SK-N-SH (cell line): ENCODE results near the gene TRIM65. TPM values are rescaled to one million over a fixed set of nuclear protein-coding genes. Genes with fewer than 3 reads are reported as not detected.

Source experiments
- CTCF ChIA-PET: fragments of 300-600, 350-600 bp; formaldehyde crosslinking; extraction: SDS; loops from one replicate; lab custom pipeline; 2021; lab: Yijun Ruan, JAX
- POLR2A ChIA-PET: fragments of 350-600 bp; sonication (Branson Sonifier 250); formaldehyde crosslinking; extraction: SDS; loops from one replicate; lab custom pipeline; 2020; ENCODE audit warnings: antibody characterized with exemption, inconsistent platforms; lab: Yijun Ruan, JAX
- DNase-seq: peaks from one replicate; pipeline ENCODE4 v3.0.0; 2012
- H2AFZ ChIP-seq: fragments of 200-600 bp; sonication (generic); 2 replicates; pipeline ENCODE4 v1.8.1; 2016; ENCODE audit warnings: antibody characterized with exemption, mild to moderate bottlenecking, low read depth
- H3F3A ChIP-seq: fragments of 200-600 bp; sonication (generic); replicated peaks from 2 replicates; pipeline ENCODE3; 2016; ENCODE audit warnings: antibody characterized with exemption, mild to moderate bottlenecking; ENCODE audit not compliant: insufficient read depth
- H3K27ac ChIP-seq, 2 experiments: fragments of 200-500 bp in 1 of 2; fragments of 200-600 bp in 1 of 2; sonication (Bioruptor generic) in 1 of 2; sonication (generic), shearing (Covaris generic) in 1 of 2; 2 replicates each; pipeline versions ENCODE4 v1.5.1 to v1.6.1; 2014 to 2016; ENCODE audit warnings: low read depth in 2 of 2, inconsistent platforms in 1 of 2, low read length in 1 of 2, mild to moderate bottlenecking in 1 of 2, mixed read lengths in 1 of 2
- H3K27me3 ChIP-seq: fragments of 200-600 bp; sonication (generic), shearing (Covaris generic); 2 replicates; pipeline ENCODE4 v1.6.1; 2016; ENCODE audit warnings: mixed run types; ENCODE audit not compliant: insufficient read depth
- H3K36me3 ChIP-seq, 2 experiments: fragments of 200-500 bp in 1 of 2; fragments of 200-600 bp in 1 of 2; sonication (Bioruptor generic) in 1 of 2; sonication (generic) in 1 of 2; replicated peaks in 1 of 2; 2 replicates each; pipeline versions ENCODE3 to v1.5.1; 2014 to 2016; ENCODE audit warnings: low read length in 1 of 2, mild to moderate bottlenecking in 1 of 2; ENCODE audit not compliant: insufficient read depth in 2 of 2, control insufficient read depth in 1 of 2
- H3K4me1 ChIP-seq, 2 experiments: fragments of 200-500 bp in 1 of 2; fragments of 200-600 bp in 1 of 2; sonication (Bioruptor generic) in 1 of 2; sonication (generic), shearing (Covaris generic) in 1 of 2; 2 replicates each; pipeline versions ENCODE4 v1.5.1 to v1.6.1; 2014 to 2016; ENCODE audit warnings: low read depth in 1 of 2, low read length in 1 of 2, mixed run types in 1 of 2; ENCODE audit not compliant: insufficient read depth in 2 of 2, control insufficient read depth in 1 of 2
- H3K4me2 ChIP-seq: fragments of 200-600 bp; sonication (generic), shearing (Covaris generic); 2 replicates; pipeline ENCODE4 v1.6.1; 2017; ENCODE audit warnings: mixed run types
- H3K4me3 ChIP-seq, 2 experiments: fragments of 200-500 bp in 1 of 2; fragments of 200-600 bp in 1 of 2; sonication (Bioruptor generic) in 1 of 2; sonication (generic), shearing (Covaris generic) in 1 of 2; 2 replicates each; pipeline versions ENCODE4 v1.5.1 to v1.8.1; 2014 to 2016; ENCODE audit warnings: low read depth in 2 of 2, inconsistent platforms in 1 of 2, low read length in 1 of 2, mild to moderate bottlenecking in 1 of 2, mixed read lengths in 1 of 2, moderate library complexity in 1 of 2
- H3K79me2 ChIP-seq: fragments of 200-600 bp; sonication (generic); 2 replicates; pipeline ENCODE4 v1.8.1; 2017; ENCODE audit warnings: mild to moderate bottlenecking; ENCODE audit not compliant: insufficient read depth
- H3K9ac ChIP-seq: fragments of 200-600 bp; sonication (generic); 2 replicates; pipeline ENCODE4 v1.6.1; 2017; ENCODE audit warnings: mixed run types
- H3K9me2 ChIP-seq: fragments of 200-600 bp; sonication (generic); 2 replicates; pipeline ENCODE4 v1.6.1; 2017; ENCODE audit warnings: mixed run types
- H3K9me3 ChIP-seq: fragments of 200-600 bp; sonication (generic); 2 replicates; pipeline ENCODE4 v1.6.1; 2017; ENCODE audit warnings: mixed run types, mild to moderate bottlenecking, moderate library complexity
- H4K20me1 ChIP-seq: fragments of 200-600 bp; sonication (generic); 2 replicates; pipeline ENCODE4 v1.6.1; 2017; ENCODE audit warnings: mild to moderate bottlenecking, mixed run types; ENCODE audit not compliant: insufficient read depth
- ELF1 ChIP-seq: IDR thresholded peaks from 2 replicates; pipeline ENCODE4 v1.4.0; 2012
- EP300 ChIP-seq, 2 experiments: IDR thresholded peaks; 2 replicates each; pipeline versions ENCODE4 v1.4.0 to v1.6.1; 2012; ENCODE audit warnings: borderline replicate concordance in 1 of 2, low read depth in 1 of 2, low read length in 1 of 2
- FOSL2 ChIP-seq: IDR thresholded peaks from 2 replicates; pipeline ENCODE4 v1.4.0; 2012; ENCODE audit warnings: low read depth, mild to moderate bottlenecking, moderate library complexity, borderline replicate concordance
- FOXJ3 ChIP-seq: sonication (generic); formaldehyde crosslinking; IDR thresholded peaks from 2 replicates; pipeline ENCODE4 v1.5.1; 2020; ENCODE audit warnings: mild to moderate bottlenecking, missing genetic modification reagents
- GABPA ChIP-seq: IDR thresholded peaks from 2 replicates; pipeline ENCODE4 v1.4.0; 2012; ENCODE audit warnings: low read depth, mild to moderate bottlenecking
- MAX ChIP-seq: IDR thresholded peaks from 2 replicates; pipeline ENCODE4 v1.4.0; 2012; ENCODE audit warnings: low read depth
- MEF2A ChIP-seq: IDR thresholded peaks from 2 replicates; pipeline ENCODE4 v1.4.0; 2012; ENCODE audit warnings: low read depth, borderline replicate concordance
- NFIC ChIP-seq: IDR thresholded peaks from 2 replicates; pipeline ENCODE4 v1.4.0; 2012; ENCODE audit warnings: borderline replicate concordance
- NRF1 ChIP-seq: IDR thresholded peaks from 2 replicates; pipeline ENCODE4 v1.6.1; 2012; ENCODE audit warnings: low read depth, mild to moderate bottlenecking, low read length
- PBX3 ChIP-seq: IDR thresholded peaks from 2 replicates; pipeline ENCODE4; 2012
- POLR2AphosphoS5 ChIP-seq: IDR thresholded peaks from 2 replicates; pipeline ENCODE4 v1.6.1; 2012; ENCODE audit warnings: low read depth, low read length
- SMC3 ChIP-seq: IDR thresholded peaks from 2 replicates; pipeline ENCODE4 v1.6.1; 2012; ENCODE audit warnings: low read depth, low read length, improper control_type of control experiment
- TCF12 ChIP-seq: IDR thresholded peaks from 2 replicates; pipeline ENCODE4 v1.4.0; 2012
- USF1 ChIP-seq: IDR thresholded peaks from 2 replicates; pipeline ENCODE4 v1.4.0; 2012; ENCODE audit warnings: low read depth, borderline replicate concordance
- WGBS: methylation state at CpG from one replicate; pipeline ENCODE4 v1.1.6; 2017; ENCODE audit warnings: low lambda C conversion rate; 5-methylcytosine and 5-hydroxymethylcytosine counted together
- polyA plus RNA-seq, 3 experiments: library from polyadenylated mRNA; depleted of rRNA; stranded (reverse); fragments of >200 nt; gene quantifications; 2 replicates each; pipeline ENCODE4 v1.2.3, GENCODE V29; 2012
- TF ChIP-seq, protein P1 (sequence below): IDR thresholded peaks from 2 replicates; pipeline ENCODE4 v1.4.0; 2012; ENCODE audit warnings: low read depth, borderline replicate concordance
- TF ChIP-seq, protein P2 (sequence below): fragments of 200-600 bp; sonication (generic); IDR thresholded peaks from 2 replicates; pipeline ENCODE4 v1.6.1; 2017; ENCODE audit warnings: antibody characterized with exemption, mild to moderate bottlenecking, moderate library complexity
- TF ChIP-seq, protein P3 (sequence below): IDR thresholded peaks from 2 replicates; pipeline ENCODE4 v1.6.1; 2012; ENCODE audit warnings: mild to moderate bottlenecking, low read depth, low read length, moderate library complexity
- TF ChIP-seq, protein P4 (sequence below): fragments of 150-350 bp; IDR thresholded peaks from 2 replicates; pipeline ENCODE4 v1.6.1; 2017; ENCODE audit warnings: antibody characterized with exemption, low read length, low read depth, borderline replicate concordance

Gene TRIM65, protein sequence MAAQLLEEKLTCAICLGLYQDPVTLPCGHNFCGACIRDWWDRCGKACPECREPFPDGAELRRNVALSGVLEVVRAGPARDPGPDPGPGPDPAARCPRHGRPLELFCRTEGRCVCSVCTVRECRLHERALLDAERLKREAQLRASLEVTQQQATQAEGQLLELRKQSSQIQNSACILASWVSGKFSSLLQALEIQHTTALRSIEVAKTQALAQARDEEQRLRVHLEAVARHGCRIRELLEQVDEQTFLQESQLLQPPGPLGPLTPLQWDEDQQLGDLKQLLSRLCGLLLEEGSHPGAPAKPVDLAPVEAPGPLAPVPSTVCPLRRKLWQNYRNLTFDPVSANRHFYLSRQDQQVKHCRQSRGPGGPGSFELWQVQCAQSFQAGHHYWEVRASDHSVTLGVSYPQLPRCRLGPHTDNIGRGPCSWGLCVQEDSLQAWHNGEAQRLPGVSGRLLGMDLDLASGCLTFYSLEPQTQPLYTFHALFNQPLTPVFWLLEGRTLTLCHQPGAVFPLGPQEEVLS
- 13.1 and 18.1 TPM in 2 replicates for polyA plus RNA-seq (2012; rRNA removed)
- polyA plus RNA-seq (2012; cell fraction: cytosol; rRNA removed) = 7.7 and 11.7 TPM in 2 replicates
- 21.5 and 24.6 TPM in 2 replicates for polyA plus RNA-seq (2012; cell fraction: nucleus; rRNA removed)

GRCh38 chr17:75896415-75897159 lies at the start of gene TRIM65:
TSS of gene TRIM65 (minus strand) at chr17:75896951. CDS start at chr17:75896937, 14 bp downstream.
- Histone ChIP-seq H3K4me2 (peak within 1 kb of the TSS; percentile 94), H3K9me2 (no peaks in the 10 kb centered on the region), H3K9ac (peak within 1 kb of the TSS; percentile 87), H2AFZ (peak within 1 kb of the TSS; percentile 80; the same call in 1 of the 2 replicates), H3K4me1 (peaks cover 9 to 13% of the 10 kb centered on the region in 2 experiments; a peak in 3 of 4 replicates), H3K27me3 (no peaks in the 10 kb centered on the region), H3F3A (peaks cover 14% of the 10 kb centered on the region), H3K36me3 (peaks cover 15 to 44% of the 10 kb centered on the region in 2 experiments), H3K79me2 (peaks cover 32% of the 10 kb centered on the region), H3K4me3 (peak within 1 kb of the TSS; percentile 73 to 76), H3K9me3 (no peaks in the 10 kb centered on the region), H4K20me1 (no peaks in the 10 kb centered on the region), H3K27ac (peak within 1 kb of the TSS; percentile 69 to 91)
- CTCF ChIA-PET = interaction anchor here (0.6 to 16.0 kb wide), 27 partner anchors 9 to 636 kb away, joined by 3 to 214 read pairs (median 6); partner anchors contain the start of genes GALK1, MRPL38, SMIM5 and TRIM47
- WGBS = 3% methylated on average over 42 of the region's 102 CpGs
- DNase-seq = peak; percentile 98
- POLR2A ChIA-PET = interaction anchor here (0.6 to 2.4 kb wide), 12 partner anchors 8 to 143 kb away, joined by 3 to 12 read pairs (median 4); partner anchors contain the start of genes ACOX1, MRPL38 and WBP2
- TF ChIP-seq, protein P1, sequence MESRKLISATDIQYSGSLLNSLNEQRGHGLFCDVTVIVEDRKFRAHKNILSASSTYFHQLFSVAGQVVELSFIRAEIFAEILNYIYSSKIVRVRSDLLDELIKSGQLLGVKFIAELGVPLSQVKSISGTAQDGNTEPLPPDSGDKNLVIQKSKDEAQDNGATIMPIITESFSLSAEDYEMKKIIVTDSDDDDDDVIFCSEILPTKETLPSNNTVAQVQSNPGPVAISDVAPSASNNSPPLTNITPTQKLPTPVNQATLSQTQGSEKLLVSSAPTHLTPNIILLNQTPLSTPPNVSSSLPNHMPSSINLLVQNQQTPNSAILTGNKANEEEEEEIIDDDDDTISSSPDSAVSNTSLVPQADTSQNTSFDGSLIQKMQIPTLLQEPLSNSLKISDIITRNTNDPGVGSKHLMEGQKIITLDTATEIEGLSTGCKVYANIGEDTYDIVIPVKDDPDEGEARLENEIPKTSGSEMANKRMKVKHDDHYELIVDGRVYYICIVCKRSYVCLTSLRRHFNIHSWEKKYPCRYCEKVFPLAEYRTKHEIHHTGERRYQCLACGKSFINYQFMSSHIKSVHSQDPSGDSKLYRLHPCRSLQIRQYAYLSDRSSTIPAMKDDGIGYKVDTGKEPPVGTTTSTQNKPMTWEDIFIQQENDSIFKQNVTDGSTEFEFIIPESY = no peak
- TF ChIP-seq, protein P2, sequence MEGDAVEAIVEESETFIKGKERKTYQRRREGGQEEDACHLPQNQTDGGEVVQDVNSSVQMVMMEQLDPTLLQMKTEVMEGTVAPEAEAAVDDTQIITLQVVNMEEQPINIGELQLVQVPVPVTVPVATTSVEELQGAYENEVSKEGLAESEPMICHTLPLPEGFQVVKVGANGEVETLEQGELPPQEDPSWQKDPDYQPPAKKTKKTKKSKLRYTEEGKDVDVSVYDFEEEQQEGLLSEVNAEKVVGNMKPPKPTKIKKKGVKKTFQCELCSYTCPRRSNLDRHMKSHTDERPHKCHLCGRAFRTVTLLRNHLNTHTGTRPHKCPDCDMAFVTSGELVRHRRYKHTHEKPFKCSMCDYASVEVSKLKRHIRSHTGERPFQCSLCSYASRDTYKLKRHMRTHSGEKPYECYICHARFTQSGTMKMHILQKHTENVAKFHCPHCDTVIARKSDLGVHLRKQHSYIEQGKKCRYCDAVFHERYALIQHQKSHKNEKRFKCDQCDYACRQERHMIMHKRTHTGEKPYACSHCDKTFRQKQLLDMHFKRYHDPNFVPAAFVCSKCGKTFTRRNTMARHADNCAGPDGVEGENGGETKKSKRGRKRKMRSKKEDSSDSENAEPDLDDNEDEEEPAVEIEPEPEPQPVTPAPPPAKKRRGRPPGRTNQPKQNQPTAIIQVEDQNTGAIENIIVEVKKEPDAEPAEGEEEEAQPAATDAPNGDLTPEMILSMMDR = peak; percentile 43
- peak; percentile 10; the same call in 1 of the 2 replicates for TF ChIP-seq PBX3
- TF ChIP-seq MEF2A = no peak
- TF ChIP-seq NFIC = no peak
- TF ChIP-seq POLR2AphosphoS5 = peak; percentile 87
- TF ChIP-seq NRF1 = peak; percentile 13; the same call in 1 of the 2 replicates
- TF ChIP-seq GABPA = no peak
- TF ChIP-seq TCF12 = no peak
- no peak for TF ChIP-seq USF1
- peak; percentile 49; the same call in 1 of the 2 replicates for TF ChIP-seq FOSL2
- 0 out of 2 replicates have a peak, but pooled peaks have one; percentile 8 for TF ChIP-seq ELF1
- no peak for TF ChIP-seq FOXJ3 (CRISPR knock-in tag)
- TF ChIP-seq, protein P3, sequence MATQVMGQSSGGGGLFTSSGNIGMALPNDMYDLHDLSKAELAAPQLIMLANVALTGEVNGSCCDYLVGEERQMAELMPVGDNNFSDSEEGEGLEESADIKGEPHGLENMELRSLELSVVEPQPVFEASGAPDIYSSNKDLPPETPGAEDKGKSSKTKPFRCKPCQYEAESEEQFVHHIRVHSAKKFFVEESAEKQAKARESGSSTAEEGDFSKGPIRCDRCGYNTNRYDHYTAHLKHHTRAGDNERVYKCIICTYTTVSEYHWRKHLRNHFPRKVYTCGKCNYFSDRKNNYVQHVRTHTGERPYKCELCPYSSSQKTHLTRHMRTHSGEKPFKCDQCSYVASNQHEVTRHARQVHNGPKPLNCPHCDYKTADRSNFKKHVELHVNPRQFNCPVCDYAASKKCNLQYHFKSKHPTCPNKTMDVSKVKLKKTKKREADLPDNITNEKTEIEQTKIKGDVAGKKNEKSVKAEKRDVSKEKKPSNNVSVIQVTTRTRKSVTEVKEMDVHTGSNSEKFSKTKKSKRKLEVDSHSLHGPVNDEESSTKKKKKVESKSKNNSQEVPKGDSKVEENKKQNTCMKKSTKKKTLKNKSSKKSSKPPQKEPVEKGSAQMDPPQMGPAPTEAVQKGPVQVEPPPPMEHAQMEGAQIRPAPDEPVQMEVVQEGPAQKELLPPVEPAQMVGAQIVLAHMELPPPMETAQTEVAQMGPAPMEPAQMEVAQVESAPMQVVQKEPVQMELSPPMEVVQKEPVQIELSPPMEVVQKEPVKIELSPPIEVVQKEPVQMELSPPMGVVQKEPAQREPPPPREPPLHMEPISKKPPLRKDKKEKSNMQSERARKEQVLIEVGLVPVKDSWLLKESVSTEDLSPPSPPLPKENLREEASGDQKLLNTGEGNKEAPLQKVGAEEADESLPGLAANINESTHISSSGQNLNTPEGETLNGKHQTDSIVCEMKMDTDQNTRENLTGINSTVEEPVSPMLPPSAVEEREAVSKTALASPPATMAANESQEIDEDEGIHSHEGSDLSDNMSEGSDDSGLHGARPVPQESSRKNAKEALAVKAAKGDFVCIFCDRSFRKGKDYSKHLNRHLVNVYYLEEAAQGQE = no peak
- TF ChIP-seq, protein P4, sequence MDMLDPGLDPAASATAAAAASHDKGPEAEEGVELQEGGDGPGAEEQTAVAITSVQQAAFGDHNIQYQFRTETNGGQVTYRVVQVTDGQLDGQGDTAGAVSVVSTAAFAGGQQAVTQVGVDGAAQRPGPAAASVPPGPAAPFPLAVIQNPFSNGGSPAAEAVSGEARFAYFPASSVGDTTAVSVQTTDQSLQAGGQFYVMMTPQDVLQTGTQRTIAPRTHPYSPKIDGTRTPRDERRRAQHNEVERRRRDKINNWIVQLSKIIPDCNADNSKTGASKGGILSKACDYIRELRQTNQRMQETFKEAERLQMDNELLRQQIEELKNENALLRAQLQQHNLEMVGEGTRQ = no peak
- no peak for TF ChIP-seq EP300 (IDR thresholded peaks at IDR 0.05; ENCODE audit: borderline replicate concordance in 1 of 2, low read depth in 1 of 2, low read length in 1 of 2)
- no peak; the same call in 1 of the 2 replicates for TF ChIP-seq SMC3
- TF ChIP-seq MAX = peak; percentile 73
